HCT116 (cell line): Measurements from ENCODE around the gene NAALADL2. TPM values are rescaled to one million over a fixed set of nuclear protein-coding genes. Genes with fewer than 3 reads are reported as not detected.

Experiments
- ATAC-seq: fragments of 200-7000 bp; cut with Tn5 transposase; 2 replicates; pipeline ENCODE4 v1.9.1; 2020; ENCODE audit warnings: mild to moderate bottlenecking, moderate library complexity
- BruUV-seq: library from RNA; stranded (reverse); fragments of 400-500 nt; replicated peaks from 2 replicates; lab custom pipeline; 2021; lab: Mats Ljungman, UMichigan
- CTCF ChIA-PET: fragments of 300-600 bp; sonication (Branson Sonifier 250); formaldehyde crosslinking; loops from one replicate; lab custom pipeline; 2021; ENCODE audit warnings: antibody characterized with exemption; lab: Charles Lee
- POLR2A ChIA-PET: fragments of 300-600, 350-600 bp; sonication (Branson Sonifier 250); formaldehyde crosslinking; loops from one replicate; lab custom pipeline; 2021; ENCODE audit warnings: antibody characterized with exemption; lab: Charles Lee
- RAD21 ChIA-PET, 2 experiments: fragments of 300-600 bp; sonication (Branson Sonifier 250); formaldehyde crosslinking; loops; one replicate each; lab custom pipeline; 2023; ENCODE audit warnings: low total read pairs in 2 of 2; ENCODE audit not compliant: uncharacterized antibody in 2 of 2, unreplicated experiment in 2 of 2, low non-redundant PET in 1 of 2; lab: Charles Lee
- DNase-seq: peaks from one replicate; pipeline ENCODE4 v3.0.0-alpha.2; 2010; ENCODE audit warnings: low read depth, low spot score
- H2AFZ ChIP-seq: fragments of 200-600 bp; shearing (Covaris generic), sonication (generic); 2 replicates; pipeline ENCODE4 v1.6.1; 2017; ENCODE audit warnings: low read depth, mixed run types, mixed read lengths, antibody characterized with exemption, low read length; ENCODE audit not compliant: poor library complexity, severe bottlenecking
- H3K27ac ChIP-seq: 2 replicates; pipeline ENCODE4 v1.5.1; 2012; ENCODE audit warnings: low read depth, low read length
- H3K27me3 ChIP-seq: fragments of 200-600 bp; sonication (generic); 2 replicates; pipeline ENCODE4 v1.6.1; 2016; ENCODE audit warnings: mixed run types, low read length, mixed read lengths; ENCODE audit not compliant: insufficient read depth
- H3K36me3 ChIP-seq, 2 experiments: fragments of 200-500 bp in 1 of 2; fragments of 200-600 bp in 1 of 2; sonication (Bioruptor generic) in 1 of 2; sonication (generic) in 1 of 2; 2 replicates each; pipeline versions ENCODE4 v1.5.1 to v1.6.1; 2014 to 2016; ENCODE audit warnings: low read length in 2 of 2, inconsistent platforms in 1 of 2, mixed read lengths in 1 of 2, mixed run types in 1 of 2; ENCODE audit not compliant: insufficient read depth in 2 of 2, control insufficient read depth in 1 of 2
- H3K4me1 ChIP-seq, 2 experiments: fragments of 200-600 bp in 1 of 2; sonication (generic) in 1 of 2; 2 replicates each; pipeline versions ENCODE4 v1.5.1 to v1.6.1; 2012 to 2017; ENCODE audit warnings: low read length in 2 of 2, inconsistent platforms in 1 of 2, mild to moderate bottlenecking in 1 of 2, mixed read lengths in 1 of 2, mixed run types in 1 of 2, moderate library complexity in 1 of 2; ENCODE audit not compliant: insufficient read depth in 2 of 2, control insufficient read depth in 1 of 2
- H3K4me2 ChIP-seq: fragments of 200-600 bp; sonication (generic); 2 replicates; pipeline ENCODE4 v1.6.1; 2017; ENCODE audit warnings: mixed run types, low read length, mixed read lengths
- H3K4me3 ChIP-seq, 2 experiments: fragments of 200-600 bp in 1 of 2; sonication (generic) in 1 of 2; replicated peaks in 1 of 2; 2 replicates each; pipeline ENCODE4 v1.5.1; 2011 to 2016; ENCODE audit warnings: low read length in 2 of 2, control low read depth in 1 of 2, low read depth in 1 of 2, mild to moderate bottlenecking in 1 of 2, mixed read lengths in 1 of 2, mixed run types in 1 of 2
- H3K79me2 ChIP-seq: fragments of 200-600 bp; sonication (generic); 2 replicates; pipeline ENCODE4 v1.6.1; 2017; ENCODE audit warnings: mild to moderate bottlenecking, mixed run types, low read length, moderate library complexity, mixed read lengths; ENCODE audit not compliant: insufficient read depth
- H3K9ac ChIP-seq: fragments of 200-600 bp; sonication (generic); 2 replicates; pipeline ENCODE4 v1.6.1; 2016; ENCODE audit warnings: low read length, mixed read lengths
- H3K9me2 ChIP-seq: fragments of 200-600 bp; sonication (generic), shearing (Covaris generic); 2 replicates; pipeline ENCODE4 v1.6.1; 2017; ENCODE audit warnings: mixed run types, mild to moderate bottlenecking, moderate library complexity; ENCODE audit not compliant: insufficient read depth
- H3K9me3 ChIP-seq, 2 experiments: fragments of 200-500 bp in 1 of 2; fragments of 200-600 bp in 1 of 2; sonication (Bioruptor generic) in 1 of 2; sonication (generic) in 1 of 2; 2 replicates each; pipeline ENCODE4 v1.6.1; 2014 to 2017; ENCODE audit warnings: low read length in 2 of 2, mixed read lengths in 2 of 2, inconsistent platforms in 1 of 2, low read depth in 1 of 2, mild to moderate bottlenecking in 1 of 2, mixed run types in 1 of 2, moderate library complexity in 1 of 2; ENCODE audit not compliant: control insufficient read depth in 1 of 2, insufficient read depth in 1 of 2
- H4K20me1 ChIP-seq: fragments of 200-600 bp; sonication (generic), shearing (Covaris generic); 2 replicates; pipeline ENCODE4 v1.6.1; 2017; ENCODE audit warnings: mixed run types, mild to moderate bottlenecking, moderate library complexity; ENCODE audit not compliant: insufficient read depth
- ATF3 ChIP-seq: IDR thresholded peaks from 2 replicates; pipeline ENCODE4 v1.6.1; 2012
- CBX3 ChIP-seq: IDR thresholded peaks from 2 replicates; pipeline ENCODE4 v1.6.1; 2012; ENCODE audit warnings: low read depth
- CEBPB ChIP-seq: IDR thresholded peaks from 2 replicates; pipeline ENCODE4 v1.6.1; 2012; ENCODE audit warnings: low read depth
- ELF1 ChIP-seq: IDR thresholded peaks from 2 replicates; pipeline ENCODE4 v1.6.1; 2012; ENCODE audit warnings: low read depth, borderline replicate concordance
- EZH2phosphoT487 ChIP-seq: fragments of 200-600 bp; IDR thresholded peaks from 2 replicates; pipeline ENCODE4 v1.6.1; 2018; ENCODE audit warnings: antibody characterized with exemption, borderline replicate concordance
- FOSL1 ChIP-seq: IDR thresholded peaks from 2 replicates; pipeline ENCODE4 v1.6.1; 2012; ENCODE audit warnings: low read depth
- JUND ChIP-seq: IDR thresholded peaks from 2 replicates; pipeline ENCODE4 v1.6.1; 2012
- POLR2A ChIP-seq: IDR thresholded peaks from 2 replicates; pipeline ENCODE4 v1.7.0; 2011; ENCODE audit warnings: borderline replicate concordance; ENCODE audit not compliant: insufficient read depth, insufficient read length; ENCODE audit errors: extremely low read depth
- POLR2AphosphoS5 ChIP-seq: IDR thresholded peaks from 2 replicates; pipeline ENCODE4 v1.6.1; 2011; ENCODE audit warnings: mild to moderate bottlenecking, low read depth, low read length, moderate library complexity
- RAD21 ChIP-seq: IDR thresholded peaks from 2 replicates; pipeline ENCODE4 v1.6.1; 2012; ENCODE audit warnings: low read depth, mild to moderate bottlenecking
- REST ChIP-seq: IDR thresholded peaks from 2 replicates; pipeline ENCODE4 v1.6.1; 2012; ENCODE audit warnings: low read depth
- SIN3A ChIP-seq: IDR thresholded peaks from 2 replicates; pipeline ENCODE4 v1.6.1; 2012; ENCODE audit warnings: low read depth
- SP1 ChIP-seq: IDR thresholded peaks from 2 replicates; pipeline ENCODE4 v1.6.1; 2012; ENCODE audit warnings: low read depth
- SRF ChIP-seq: IDR thresholded peaks from 2 replicates; pipeline ENCODE4 v1.6.1; 2012; ENCODE audit warnings: low read depth
- YY1 ChIP-seq: IDR thresholded peaks from 2 replicates; pipeline ENCODE4 v1.6.1; 2011; ENCODE audit warnings: low read length, low read depth, moderate library complexity, mild to moderate bottlenecking; ENCODE audit not compliant: insufficient replicate concordance; ENCODE audit errors: extremely low read depth
- ZBTB33 ChIP-seq: IDR thresholded peaks from 2 replicates; pipeline ENCODE4 v1.6.1; 2011; ENCODE audit warnings: mild to moderate bottlenecking, low read length, moderate library complexity; ENCODE audit not compliant: insufficient replicate concordance; ENCODE audit errors: extremely low read depth
- intact Hi-C: fragments of 100-400 bp; cut with micrococcal nuclease; formaldehyde crosslinking; loops from 2 replicates; pipeline ENCODE4 v1.10.0; 2022
- total RNA-seq: library from RNA; stranded (reverse); gene quantifications from one replicate; pipeline ENCODE4 v1.2.1, GENCODE V29; 2021; ENCODE audit not compliant: unreplicated experiment

Gene NAALADL2
- total RNA-seq, 1 experiment from 2014 or later: 2.9 TPM

GRCh38 chr3:175346573-175347356, 487.6 kb downstream of the NAALADL2 start:
- no TSS peak for BruUV-seq
- RAD21 ChIA-PET: interaction anchor here in 1 of 2 experiments (0.7 kb wide), 1 partner anchor 331 kb away, joined by 3 read pairs; no protein-coding TSS in a partner anchor
- no peaks in the 10 kb centered on the region for H3K79me2 ChIP-seq
- H3K4me1 ChIP-seq: peaks cover 13 to 14% of the 10 kb centered on the region in 2 experiments
- POLR2A ChIA-PET: no interaction called here
- CTCF ChIA-PET: no interaction called here
- H3K4me2 ChIP-seq: peak overlapping the region; percentile 55
- no peak overlapping the region for H3K27ac ChIP-seq
- H2AFZ ChIP-seq: peak overlapping the region; percentile 89
- TF ChIP-seq YY1: peak; percentile 7
- TF ChIP-seq SP1: no peak; the same call in 1 of the 2 replicates
- TF ChIP-seq ELF1: peak; percentile 39
- TF ChIP-seq CBX3: peak; percentile 87; the same call in 1 of the 2 replicates
- TF ChIP-seq SIN3A: 0 out of 2 replicates have a peak, but pooled peaks have one; percentile 32
- no peak for TF ChIP-seq RAD21
- peak; percentile 59 for TF ChIP-seq JUND
- TF ChIP-seq FOSL1: peak; percentile 59
- 0 out of 2 replicates have a peak, but pooled peaks have one; percentile 30 for TF ChIP-seq SRF
- TF ChIP-seq POLR2A: no peak
- no peak for TF ChIP-seq ATF3
- TF ChIP-seq ZBTB33: no peak
- TF ChIP-seq CEBPB: no peak; the same call in 1 of the 2 replicates
- no peak for TF ChIP-seq REST
- TF ChIP-seq EZH2phosphoT487: no peak
- peak; percentile 39; the same call in 1 of the 2 replicates for TF ChIP-seq POLR2AphosphoS5
- no peaks in the 10 kb centered on the region for H3K27me3 ChIP-seq
- DNase-seq (peak; percentile 59), ATAC-seq (peak; percentile 90)
- H3K9ac ChIP-seq: no peak overlapping the region
- intact Hi-C loops: no loop called here
- no peaks in the 10 kb centered on the region for H3K36me3 ChIP-seq
- no peaks in the 10 kb centered on the region for H3K9me3 ChIP-seq
- H3K4me3 ChIP-seq: no peak overlapping the region
- no peaks in the 10 kb centered on the region for H4K20me1 ChIP-seq
- no peaks in the 10 kb centered on the region for H3K9me2 ChIP-seq
